Measurements from ENCODE around the gene PRSS48. TPM values are rescaled to one million over a fixed set of nuclear protein-coding genes. Genes with fewer than 3 reads are reported as not detected.
"Not testable (repeated sequence)": the region's sequence is repeated elsewhere in the genome, so short reads cannot be mapped to it uniquely, and the experiment has no call there.

Gene PRSS48
- total RNA-seq, 1 experiment from 2014 or later = not detected

GRCh38 chr4:151255680-151256079 lies 21.3 kb upstream of the PRSS48 start:
- in situ Hi-C loops (cut with HindIII; ENCODE audit: low pct_unique_long_range_greater_than_20kb, low sequenced_read_pairs); DNase-seq (ENCODE audit: low read depth, low spot score): not testable (repeated sequence)

DNA sequence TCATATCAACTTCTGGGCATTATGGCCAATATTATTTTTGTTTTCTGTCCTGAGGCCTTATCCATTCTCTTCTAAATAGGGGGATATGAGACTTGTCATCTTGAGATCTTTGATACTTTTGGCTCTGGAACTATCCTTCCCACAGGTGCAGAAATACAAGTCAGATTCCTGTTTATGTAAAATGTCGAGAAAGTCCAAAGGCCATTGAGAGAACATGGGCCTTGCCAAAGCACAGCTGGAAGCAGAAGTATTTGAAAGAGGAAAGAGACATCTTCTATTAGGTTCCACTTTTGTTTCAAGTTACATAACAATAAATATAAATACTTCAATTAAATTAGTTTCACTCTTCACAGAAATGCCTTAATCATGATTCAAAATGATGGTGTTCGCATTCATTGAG lies 20.8 kb upstream of the PRSS48 start:
- in situ Hi-C loops (cut with HindIII; ENCODE audit: low pct_unique_long_range_greater_than_20kb, low sequenced_read_pairs) = no loop called here

GRCh38 chr4:151257704-151258103 lies 19.3 kb upstream of the PRSS48 start:
- DNase-seq (ENCODE audit: low read depth, low spot score) = no peak
- in situ Hi-C loops (cut with HindIII; ENCODE audit: low pct_unique_long_range_greater_than_20kb, low sequenced_read_pairs) = no loop called here

More for the DNA sequence above, 20.8 kb upstream of the PRSS48 start:
- DNase-seq (ENCODE audit: low read depth, low spot score) = no peak

- in situ Hi-C loops (cut with HindIII; ENCODE audit: low pct_unique_long_range_greater_than_20kb, low sequenced_read_pairs) = no loop called here
- DNase-seq (ENCODE audit: low read depth, low spot score) = no peak
These were observed 17.2 kb upstream of the PRSS48 start for GRCh38 chr4:151259752-151260151.

DNA sequence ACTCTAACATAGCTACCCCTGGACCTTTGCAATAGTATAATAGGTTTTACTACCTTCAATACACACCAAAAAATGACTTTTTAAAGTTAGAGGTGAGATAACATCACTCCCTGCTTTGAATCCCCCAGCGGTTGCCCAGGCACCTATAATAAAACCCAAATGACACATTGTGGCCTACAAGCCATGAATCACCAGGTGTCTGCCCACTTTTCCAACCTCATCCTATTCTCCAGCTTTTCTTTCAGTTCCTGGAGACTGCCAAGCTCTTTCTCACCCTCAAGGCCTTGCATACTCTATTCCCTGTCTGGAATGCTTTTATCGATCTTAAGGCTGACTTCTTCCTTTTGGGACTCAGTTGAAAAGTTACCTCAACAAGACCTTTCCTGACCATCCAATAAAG lies 16.4 kb upstream of the PRSS48 start:
- DNase-seq (ENCODE audit: low read depth, low spot score) = no peak
- in situ Hi-C loops (cut with HindIII; ENCODE audit: low pct_unique_long_range_greater_than_20kb, low sequenced_read_pairs) = no loop called here

DNA sequence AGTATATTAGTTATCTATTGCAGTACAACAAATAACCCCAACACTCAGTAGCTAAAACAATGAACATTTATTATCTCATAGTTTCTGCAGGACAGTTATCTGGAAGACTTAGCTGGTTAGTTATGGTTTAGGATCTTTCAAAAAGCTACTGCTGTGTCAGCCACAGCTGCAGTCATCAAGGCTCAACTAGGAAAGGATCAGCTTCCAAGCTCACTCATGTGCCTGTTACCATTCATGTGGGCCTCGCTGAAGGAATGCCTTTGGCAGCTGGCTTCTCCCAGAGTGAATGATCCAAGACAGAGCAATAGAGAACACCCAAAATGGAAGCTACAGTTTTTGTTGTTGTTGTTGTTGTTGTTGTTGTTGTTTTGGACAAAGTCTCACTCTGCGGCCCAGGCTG lies 13.5 kb upstream of the PRSS48 start:
- no peak for DNase-seq (ENCODE audit: low read depth, low spot score)
- in situ Hi-C loops (cut with HindIII; ENCODE audit: low pct_unique_long_range_greater_than_20kb, low sequenced_read_pairs) = no loop called here

- no peak for DNase-seq (ENCODE audit: low read depth, low spot score)
- in situ Hi-C loops (cut with HindIII; ENCODE audit: low pct_unique_long_range_greater_than_20kb, low sequenced_read_pairs) = no loop called here
These were observed 10.5 kb upstream of the PRSS48 start for GRCh38 chr4:151266497-151266896.

DNA sequence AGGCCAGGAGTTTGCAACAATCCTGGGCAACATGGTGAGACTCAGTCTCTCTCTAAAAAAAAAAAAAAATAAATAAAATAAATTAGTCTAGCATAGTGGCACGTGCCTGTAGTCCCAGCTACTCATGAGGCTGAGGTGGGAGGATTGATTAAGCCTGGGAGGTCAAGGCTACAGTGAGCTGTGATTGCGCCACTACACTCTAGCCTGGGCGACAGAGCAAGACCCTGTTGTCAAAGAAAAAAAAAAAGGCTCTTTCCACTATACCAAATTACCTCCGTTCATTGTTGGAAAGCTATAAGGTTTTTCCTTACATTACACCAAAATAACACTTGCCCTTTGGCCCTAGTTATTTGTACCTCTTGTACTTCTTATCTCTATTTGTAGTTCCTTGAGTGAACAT lies 9.9 kb upstream of the PRSS48 start:
- in situ Hi-C loops (cut with HindIII; ENCODE audit: low pct_unique_long_range_greater_than_20kb, low sequenced_read_pairs) = no loop called here

GRCh38 chr4:151267822-151268535 lies 9.0 kb upstream of the PRSS48 start:
- in situ Hi-C loops (cut with HindIII; ENCODE audit: low pct_unique_long_range_greater_than_20kb, low sequenced_read_pairs) = no loop called here
- no peak for DNase-seq (ENCODE audit: low read depth, low spot score)

More for the DNA sequence above, 9.9 kb upstream of the PRSS48 start:
- no peak for DNase-seq (ENCODE audit: low read depth, low spot score)

- DNase-seq (ENCODE audit: low read depth, low spot score); in situ Hi-C loops (cut with HindIII; ENCODE audit: low pct_unique_long_range_greater_than_20kb, low sequenced_read_pairs): not testable (repeated sequence)
These were observed 8.1 kb upstream of the PRSS48 start for GRCh38 chr4:151268905-151269304.

DNA sequence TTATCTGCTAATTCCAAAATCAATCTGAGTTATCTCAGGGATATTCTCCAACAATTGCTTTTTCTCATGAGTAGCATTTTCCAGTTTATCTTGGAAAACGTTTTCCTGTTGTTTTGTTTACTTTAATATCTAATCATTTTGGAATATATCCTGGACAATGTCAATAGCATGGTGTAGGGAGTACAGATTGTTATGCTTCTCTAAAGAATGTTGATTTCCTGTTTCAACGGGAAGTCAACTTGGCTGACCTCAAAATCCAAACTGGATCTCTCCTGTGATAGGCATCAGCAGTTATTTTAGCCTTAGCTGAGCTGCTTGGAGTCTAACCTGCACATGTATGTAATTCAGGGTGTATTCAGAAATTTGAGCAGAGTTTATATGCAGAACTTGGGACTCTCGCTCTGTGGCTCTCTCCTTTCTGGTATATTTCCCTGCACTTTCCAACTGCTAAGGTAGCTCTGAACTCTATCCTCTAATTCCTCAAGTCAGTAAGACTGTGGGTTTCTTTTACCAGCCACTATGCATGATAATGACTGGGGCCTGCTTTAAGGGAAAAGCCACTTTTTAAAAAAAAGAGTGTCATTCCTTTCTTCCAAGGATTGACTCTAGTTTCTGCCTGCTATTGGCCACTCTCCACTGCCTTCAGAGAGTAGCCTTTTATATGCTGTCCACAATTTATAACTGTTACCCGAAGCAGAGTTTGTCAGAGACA lies 7.7 kb downstream of the PRSS48 start:
- DNase-seq (ENCODE audit: low read depth, low spot score) = no peak
- in situ Hi-C loops (cut with HindIII; ENCODE audit: low pct_unique_long_range_greater_than_20kb, low sequenced_read_pairs) = no loop called here

- in situ Hi-C loops (cut with HindIII; ENCODE audit: low pct_unique_long_range_greater_than_20kb, low sequenced_read_pairs) = no loop called here
- no peak for DNase-seq (ENCODE audit: low read depth, low spot score)
These were observed 10.4 kb downstream of the PRSS48 start for GRCh38 chr4:151287409-151287808.

- DNase-seq (ENCODE audit: low read depth, low spot score) = no peak
- in situ Hi-C loops (cut with HindIII; ENCODE audit: low pct_unique_long_range_greater_than_20kb, low sequenced_read_pairs) = no loop called here
These were observed 14.5 kb downstream of the PRSS48 start for GRCh38 chr4:151291485-151291884.

DNA sequence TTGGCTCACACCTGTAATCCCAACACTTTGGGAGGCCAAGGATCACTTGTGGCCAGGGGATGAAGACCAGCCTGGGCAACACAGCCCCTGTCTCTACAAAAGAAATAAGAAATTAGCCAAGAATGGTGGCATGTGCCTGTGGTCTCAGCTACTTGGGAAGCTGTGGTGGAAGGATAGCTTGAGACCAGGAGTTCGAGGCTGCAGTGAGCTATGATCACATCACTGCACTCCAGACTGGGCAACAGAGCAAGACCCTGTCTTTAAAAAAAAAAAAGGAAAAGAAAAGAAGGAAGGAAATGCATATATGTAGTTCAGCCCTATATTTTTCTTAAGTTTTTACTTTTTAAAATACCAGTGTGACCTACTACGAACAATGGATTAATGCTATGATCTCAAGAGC lies 15.1 kb downstream of the PRSS48 start:
- no peak for DNase-seq (ENCODE audit: low read depth, low spot score)
- in situ Hi-C loops (cut with HindIII; ENCODE audit: low pct_unique_long_range_greater_than_20kb, low sequenced_read_pairs) = no loop called here

GRCh38 chr4:151294833-151295496 lies 18.0 kb downstream of the PRSS48 start:
- DNase-seq (ENCODE audit: low read depth, low spot score) = no peak
- in situ Hi-C loops (cut with HindIII; ENCODE audit: low pct_unique_long_range_greater_than_20kb, low sequenced_read_pairs) = no loop called here

DNA sequence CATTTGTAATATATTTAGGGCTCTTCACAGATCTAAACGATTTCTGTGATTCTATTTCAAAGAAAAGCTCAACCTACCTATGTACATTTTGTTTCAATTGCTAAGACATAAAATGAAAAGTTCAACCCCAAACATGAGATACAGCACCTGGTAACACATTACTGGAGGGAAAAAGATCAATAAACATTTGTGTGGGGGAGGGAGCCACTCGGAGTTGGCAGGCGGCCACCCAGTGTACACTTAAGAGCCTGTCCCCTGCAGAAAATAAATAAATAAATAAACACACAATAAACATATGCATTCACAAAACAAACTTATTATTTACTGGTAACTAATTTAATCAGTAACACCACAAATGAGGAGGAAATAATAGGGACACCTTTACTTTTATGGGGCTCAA lies 19.3 kb downstream of the PRSS48 start:
- no peak for DNase-seq (ENCODE audit: low read depth, low spot score)
- in situ Hi-C loops (cut with HindIII; ENCODE audit: low pct_unique_long_range_greater_than_20kb, low sequenced_read_pairs) = no loop called here

DNA sequence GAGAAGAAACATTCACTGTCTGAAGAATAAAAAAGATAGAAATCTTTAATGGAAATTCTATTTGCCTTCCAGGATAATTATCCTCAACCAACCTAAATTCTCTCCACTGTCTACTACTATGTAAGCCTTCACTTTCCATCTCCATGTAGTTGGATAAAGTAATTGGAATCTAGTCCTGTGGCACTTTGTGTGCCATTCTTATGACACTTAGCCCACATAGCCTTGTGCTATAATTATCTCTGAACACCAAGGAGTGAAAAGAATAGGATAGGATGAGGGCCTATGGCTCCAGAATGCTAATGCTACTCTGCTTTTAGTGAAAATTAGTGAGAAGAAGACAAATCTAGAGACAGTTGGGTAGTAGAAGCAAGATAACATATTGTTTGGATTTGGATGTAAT lies 20.2 kb downstream of the PRSS48 start:
- in situ Hi-C loops (cut with HindIII; ENCODE audit: low pct_unique_long_range_greater_than_20kb, low sequenced_read_pairs) = no loop called here
- no peak for DNase-seq (ENCODE audit: low read depth, low spot score)

GRCh38 chr4:151302432-151302831 lies 25.5 kb downstream of the PRSS48 start:
- no peak for DNase-seq (ENCODE audit: low read depth, low spot score)
- in situ Hi-C loops (cut with HindIII; ENCODE audit: low pct_unique_long_range_greater_than_20kb, low sequenced_read_pairs) = no loop called here

DNA sequence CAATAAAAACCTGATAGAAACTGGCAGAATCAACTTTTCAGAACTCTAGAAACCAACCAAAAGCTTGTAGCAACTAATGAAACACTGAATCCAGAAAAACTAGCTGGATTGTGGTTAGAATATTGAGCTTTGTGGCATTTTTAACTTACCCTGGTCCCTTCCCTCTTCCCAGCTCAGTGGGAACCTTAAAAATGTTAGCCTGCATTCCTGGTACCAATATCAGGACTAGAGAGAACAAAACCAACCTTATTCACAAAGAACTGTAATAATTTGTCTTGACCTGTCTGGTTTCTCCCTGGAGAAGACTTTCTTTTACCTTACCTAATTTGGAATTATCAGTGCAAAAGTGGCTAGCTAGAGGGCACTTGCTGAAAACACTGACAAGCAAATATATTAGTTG lies 27.3 kb downstream of the PRSS48 start:
- in situ Hi-C loops (cut with HindIII; ENCODE audit: low pct_unique_long_range_greater_than_20kb, low sequenced_read_pairs) = no loop called here
- DNase-seq (ENCODE audit: low read depth, low spot score) = no peak
